K562 (cell line): ENCODE results near the gene CPED1. TPM values are rescaled to one million over a fixed set of nuclear protein-coding genes. Genes with fewer than 3 reads are reported as not detected.

Experiments used
- ATAC-seq: fragments of 200-7000 bp; cut with Tn5 transposase; 3 replicates; pipeline ENCODE4 v1.9.1; 2020; ENCODE audit warnings: moderate library complexity
- BruUV-seq: library from RNA; stranded (reverse); fragments of 400-500 nt; replicated peaks from 2 replicates; lab custom pipeline; 2021; lab: Mats Ljungman, UMichigan
- CTCF ChIA-PET: fragments of 300-600 bp; formaldehyde crosslinking; extraction: SDS; loops from one replicate; lab custom pipeline; 2021; ENCODE audit warnings: low intra/inter-chr PET ratio; lab: Yijun Ruan, JAX
- POLR2A ChIA-PET: fragments of 300-600, 350-650 bp; sonication (Branson Sonifier 250); formaldehyde crosslinking; extraction: SDS; loops from one replicate; lab custom pipeline; 2021; ENCODE audit warnings: antibody characterized with exemption, inconsistent platforms; lab: Yijun Ruan, JAX
- DNase-seq, 4 experiments: peaks; one replicate each; pipeline versions ENCODE4 v3.0.0 to v3.0.0-alpha.2; 2011 to 2018; ENCODE audit warnings: low spot score in 3 of 4, mixed read lengths in 3 of 4; ENCODE audit errors: extremely low read depth in 1 of 4
- FAIRE-seq: peaks from 2 replicates; lab custom pipeline; 2011; peaks lifted over from hg19 to GRCh38; lab: Jason Lieb, UNC
- H2AFZ ChIP-seq: 2 replicates; pipeline ENCODE4 v1.6.0; 2011; ENCODE audit warnings: low read depth, low read length, control low read depth, inconsistent platforms
- H3K27ac ChIP-seq: fragments of 200-600 bp; 3 replicates; pipeline ENCODE4 v1.8.0; 2011; ENCODE audit warnings: low read depth, mild to moderate bottlenecking, control low read depth, inconsistent platforms, low read length, moderate library complexity, mixed read lengths; ENCODE audit errors: extremely low read depth
- H3K27me3 ChIP-seq, 2 experiments: fragments of 300-600 bp in 1 of 2; 2 replicates in 1 of 2; 3 replicates in 1 of 2; pipeline versions ENCODE4 v1.6.0 to v1.8.0; 2011; ENCODE audit warnings: inconsistent platforms in 2 of 2, low read length in 2 of 2, mild to moderate bottlenecking in 1 of 2, mixed read lengths in 1 of 2, moderate library complexity in 1 of 2; ENCODE audit not compliant: control insufficient read depth in 2 of 2, insufficient read depth in 2 of 2
- H3K36me3 ChIP-seq: fragments of 300-600 bp; 3 replicates; pipeline ENCODE4 v1.8.0; 2011; ENCODE audit warnings: mild to moderate bottlenecking, low read length, inconsistent platforms; ENCODE audit not compliant: control insufficient read depth, insufficient read depth
- H3K4me1 ChIP-seq, 2 experiments: fragments of 200-600 bp in 1 of 2; replicated peaks in 1 of 2; 2 replicates in 1 of 2; 3 replicates in 1 of 2; pipeline versions ENCODE4 v1.5.1 to v1.8.0; 2011; ENCODE audit warnings: inconsistent platforms in 2 of 2, low read length in 2 of 2, mild to moderate bottlenecking in 1 of 2, mixed read lengths in 1 of 2, moderate library complexity in 1 of 2; ENCODE audit not compliant: control insufficient read depth in 2 of 2, insufficient read depth in 2 of 2
- H3K4me2 ChIP-seq: 2 replicates; pipeline ENCODE4 v1.6.1; 2011; ENCODE audit warnings: low read length, control low read depth, inconsistent platforms, mixed read lengths; ENCODE audit not compliant: insufficient read depth
- H3K4me3 ChIP-seq: fragments of 200-600 bp; sonication (generic), shearing (Covaris generic); 2 replicates; pipeline ENCODE4 v1.5.1; 2016; ENCODE audit warnings: control low read depth, inconsistent platforms
- H3K79me2 ChIP-seq: fragments of 200-600 bp; 3 replicates; pipeline ENCODE4 v1.8.0; 2011; ENCODE audit warnings: low read length, inconsistent platforms; ENCODE audit not compliant: control insufficient read depth, insufficient read depth
- H3K9ac ChIP-seq, 2 experiments: 2 replicates each; pipeline versions ENCODE4 v1.6.0 to v1.6.1; 2011; ENCODE audit warnings: low read depth in 2 of 2, low read length in 2 of 2, control low read depth in 1 of 2, inconsistent platforms in 1 of 2, mild to moderate bottlenecking in 1 of 2, mixed read lengths in 1 of 2; ENCODE audit not compliant: insufficient read depth in 1 of 2
- H3K9me1 ChIP-seq: one replicate; pipeline ENCODE4 v1.6.0; 2011; ENCODE audit warnings: inconsistent platforms, mild to moderate bottlenecking, low read length, moderate library complexity; ENCODE audit not compliant: control insufficient read depth, insufficient read depth
- H3K9me3 ChIP-seq: replicated peaks from 2 replicates; pipeline ENCODE4 v1.5.1; 2011; ENCODE audit warnings: low read depth, low read length, inconsistent platforms; ENCODE audit not compliant: control insufficient read depth, insufficient read depth
- H4K20me1 ChIP-seq: replicated peaks from 2 replicates; pipeline ENCODE4 v1.6.1; 2011; ENCODE audit warnings: low read length, inconsistent platforms, mixed read lengths; ENCODE audit not compliant: control insufficient read depth, insufficient read depth
- FUS ChIP-seq: fragments of 200-400 bp; formaldehyde crosslinking; optimal IDR thresholded peaks from 2 replicates; pipeline ENCODE3; 2017; ENCODE audit warnings: low read depth, low read length
- LARP7 ChIP-seq: fragments of 450-650 bp; IDR thresholded peaks from 2 replicates; pipeline ENCODE4 v1.6.1; 2016
- LCOR ChIP-seq: sonication (generic); formaldehyde crosslinking; IDR thresholded peaks from 2 replicates; pipeline ENCODE4 v1.8.0; 2022; ENCODE audit warnings: mild to moderate bottlenecking, missing genetic modification reagents
- MCM7 ChIP-seq, 2 experiments: fragments of 450-650 bp; IDR thresholded peaks; 2 replicates each; pipeline ENCODE4 v1.6.1; 2016 to 2018
- POLR2G ChIP-seq: fragments of 200-400 bp; formaldehyde crosslinking; IDR thresholded peaks from 2 replicates; pipeline ENCODE4 v1.6.1; 2017; ENCODE audit warnings: low read depth, mild to moderate bottlenecking, antibody characterized with exemption, low read length, moderate library complexity
- POLR2H ChIP-seq: IDR thresholded peaks from 2 replicates; pipeline ENCODE4 v1.6.1; 2016; ENCODE audit warnings: missing genetic modification characterization, low read depth, mild to moderate bottlenecking, control low read depth, missing compliant biosample characterization, moderate library complexity
- RBM22 ChIP-seq: fragments of 200-400 bp; formaldehyde crosslinking; IDR thresholded peaks from 2 replicates; pipeline ENCODE4 v1.6.1; 2018; ENCODE audit warnings: low read length, low read depth; ENCODE audit not compliant: poor library complexity, severe bottlenecking
- SRSF9 ChIP-seq: fragments of 200-400 bp; formaldehyde crosslinking; IDR thresholded peaks from 2 replicates; pipeline ENCODE4 v1.6.1; 2017; ENCODE audit warnings: low read depth, low read length, borderline replicate concordance
- THRA ChIP-seq: fragments of 450-650 bp; IDR thresholded peaks from 2 replicates; pipeline ENCODE4 v1.6.1; 2017; ENCODE audit warnings: mild to moderate bottlenecking, moderate library complexity
- XRCC3 ChIP-seq: fragments of 450-650 bp; IDR thresholded peaks from 2 replicates; pipeline ENCODE4 v1.6.1; 2017; ENCODE audit warnings: mild to moderate bottlenecking, moderate library complexity
- ZBTB5 ChIP-seq: fragments of 450-650 bp; IDR thresholded peaks from 2 replicates; pipeline ENCODE4 v1.6.1; 2017; ENCODE audit warnings: antibody characterized with exemption
- ZNF274 ChIP-seq: IDR thresholded peaks from 2 replicates; pipeline ENCODE4 v1.6.1; 2011; ENCODE audit warnings: low read depth, mild to moderate bottlenecking, low read length, moderate library complexity, borderline replicate concordance
- ZNF436 ChIP-seq: fragments of 250-450, 450-650 bp; sonication (Bioruptor Pico); formaldehyde crosslinking; IDR thresholded peaks from 2 replicates; pipeline ENCODE4 v1.7.0; 2020; ENCODE audit warnings: mild to moderate bottlenecking
- ZZZ3 ChIP-seq: fragments of 450-650 bp; IDR thresholded peaks from 2 replicates; pipeline ENCODE4 v1.6.1; 2016; ENCODE audit warnings: antibody characterized with exemption, mild to moderate bottlenecking, moderate library complexity
- WGBS: fragments of 100-300 bp; shearing (Covaris generic); methylation state at CpG from one replicate; pipeline ENCODE4 v1.1.6; 2016; ENCODE audit warnings: low coverage, mixed read lengths; ENCODE audit not compliant: insufficient coverage; ENCODE audit errors: missing lambda C conversion rate; 5-methylcytosine and 5-hydroxymethylcytosine counted together
- in situ Hi-C: fragments of 300-500 bp; cut with MboI; formaldehyde crosslinking; loops from 4 replicates; pipeline ENCODE4 v1.15.0; 2018; ENCODE audit warnings: inconsistent platforms, mixed read lengths
- intact Hi-C: fragments of 100-400 bp; cut with micrococcal nuclease; formaldehyde crosslinking; loops from 2 replicates; pipeline ENCODE4 v1.14.2; 2022
- polyA plus RNA-seq, 8 experiments: library from polyadenylated mRNA; depleted of rRNA in 4 of 8; stranded (reverse) in 5 of 8; unstranded in 3 of 8; fragments of >200 nt; fragmentation: Nextera tagmentation in 2 of 8; fragmentation: Illumina TruSeq in 1 of 8; extraction: Ambion mirVana in 2 of 8; extraction: Trizol in 1 of 8; gene quantifications; 2 replicates each; pipeline versions ENCODE4 v1.2.1 to v1.2.3, GENCODE V29; 2011 to 2014; ENCODE audit warnings: inconsistent platforms in 1 of 8, missing spikeins in 1 of 8
- total RNA-seq, 7 experiments: library from RNA; depleted of rRNA in 6 of 7; stranded (reverse); fragments of >200 nt in 6 of 7; fragmentation: Illumina TruSeq in 2 of 7; extraction: Trizol in 2 of 7; gene quantifications; 2 replicates each; pipeline versions ENCODE4 v1.2.1 to v1.2.3, GENCODE V29; 2011 to 2021; ENCODE audit warnings: low replicate concordance in 1 of 7

The CPED1 gene
- total and polyA plus RNA-seq, 9 of the 15 experiments (the other 6 are each of a cell fraction or from before 2014, with no cell fraction given): 195 to 393 (median 290) TPM

- H3K79me2 ChIP-seq: peaks cover 6% of the 10 kb centered on the region; the same call in 2 of the 3 replicates
- H3K36me3 ChIP-seq: peaks cover 89% of the 10 kb centered on the region
- TF ChIP-seq THRA: 0 out of 2 replicates have a peak, but pooled peaks have one; percentile 22
- peak; percentile 20; the same call in 1 of the 2 replicates for TF ChIP-seq ZZZ3
- no peak for TF ChIP-seq LCOR (CRISPR knock-in tag)
- peak; percentile 75 for TF ChIP-seq RBM22
- H2AFZ ChIP-seq: no peak overlapping the region
- no peak for FAIRE-seq
- DNase-seq: no peak
- no peak overlapping the region for H3K27ac ChIP-seq
- no peaks in the 10 kb centered on the region for H3K9me3 ChIP-seq
- H3K4me3 ChIP-seq: no peak overlapping the region
- no TSS peak for BruUV-seq
- intact Hi-C loops (no loop called here), in situ Hi-C loops (no loop called here)
- no peak overlapping the region for H3K4me2 ChIP-seq
- H3K27me3 ChIP-seq: no peaks in the 10 kb centered on the region
- no peak for ATAC-seq
- ChIA-PET CTCF (no interaction called here), POLR2A (interaction anchor here (1.1 kb wide), 1 partner anchor 10 kb away, joined by 6 read pairs; no protein-coding TSS in a partner anchor)
- no peaks in the 10 kb centered on the region for H4K20me1 ChIP-seq
- no peaks in the 10 kb centered on the region for H3K9me1 ChIP-seq
- H3K4me1 ChIP-seq: no peaks in the 10 kb centered on the region; a peak in 1 of 5 replicates
- WGBS: 100% methylated on average over 1 of the region's 1 CpG
- H3K9ac ChIP-seq: no peak overlapping the region
Observed at GRCh38 chr7:121153995-121154394, 165.5 kb downstream of the CPED1 start.

- ATAC-seq (no peak), DNase-seq (no peak), FAIRE-seq (no peak)
- ChIA-PET POLR2A (no interaction called here), CTCF (no interaction called here)
- intact Hi-C loops: no loop called here
- BruUV-seq: no TSS peak
- peaks cover 3% of the 10 kb centered on the region; the same call in 1 of the 3 replicates for H3K79me2 ChIP-seq
- H3K9me1 ChIP-seq: no peaks in the 10 kb centered on the region
- H3K4me1 ChIP-seq: peaks cover 0 to 9% of the 10 kb centered on the region in 2 experiments; a peak in 2 of 5 replicates
- no peak overlapping the region for H3K27ac ChIP-seq
- WGBS: 67% methylated on average over 2 of the region's 2 CpGs
- no peaks in the 10 kb centered on the region for H3K9me3 ChIP-seq
- no peak overlapping the region for H2AFZ ChIP-seq
- H3K27me3 ChIP-seq: no peaks in the 10 kb centered on the region
- in situ Hi-C loops: no loop called here
- no peak overlapping the region for H3K4me3 ChIP-seq
- H3K9ac ChIP-seq: no peak overlapping the region
- H4K20me1 ChIP-seq: no peaks in the 10 kb centered on the region
- no peak overlapping the region for H3K4me2 ChIP-seq
- peaks cover 86% of the 10 kb centered on the region for H3K36me3 ChIP-seq
- 0 out of 2 replicates have a peak, but pooled peaks have one; percentile 7 for TF ChIP-seq ZNF274
- no peak for TF ChIP-seq MCM7 (IDR thresholded peaks at IDR 0.05)
- 0 out of 2 replicates have a peak, but pooled peaks have one; percentile 28 for TF ChIP-seq POLR2H (tag)
- no peak for TF ChIP-seq SRSF9
- no peak for TF ChIP-seq FUS
- TF ChIP-seq XRCC3: no peak
- no peak for TF ChIP-seq LARP7
- peak; percentile 89 for TF ChIP-seq RBM22
- TF ChIP-seq POLR2G: peak; percentile 65; the same call in 1 of the 2 replicates
- no peak for TF ChIP-seq ZBTB5
- no peak for TF ChIP-seq ZNF436 (CRISPR knock-in tag)
Observed at GRCh38 chr7:121156825-121157224, 168.3 kb downstream of the CPED1 start.
